ENCODE data around the gene PTCH1.

DNA sequence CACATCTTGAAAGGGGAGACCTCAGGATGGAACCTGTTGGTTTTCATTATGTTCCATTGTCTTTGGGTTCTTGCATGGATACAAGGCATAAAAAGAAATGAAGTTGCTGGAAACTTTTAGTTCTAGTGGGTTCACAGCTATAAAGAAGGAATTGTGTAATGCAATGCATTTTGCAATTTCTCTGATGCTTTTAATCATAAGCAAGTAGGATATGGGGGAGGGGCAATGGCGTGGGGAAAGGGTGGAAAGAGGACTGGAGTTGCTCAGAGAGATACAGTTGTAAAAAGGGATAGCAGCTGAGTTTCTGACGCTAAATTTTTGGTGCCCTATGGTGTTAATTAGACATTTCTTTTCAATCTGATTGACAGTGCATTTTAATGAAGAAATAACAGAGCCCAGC, 110.7 kb downstream of the PTCH1 start:
- TF ChIP-seq POLR2AphosphoS5 (IDR thresholded peaks at IDR 0.05; ENCODE audit: low read depth), result no peak
- TF ChIP-seq, protein P1, sequence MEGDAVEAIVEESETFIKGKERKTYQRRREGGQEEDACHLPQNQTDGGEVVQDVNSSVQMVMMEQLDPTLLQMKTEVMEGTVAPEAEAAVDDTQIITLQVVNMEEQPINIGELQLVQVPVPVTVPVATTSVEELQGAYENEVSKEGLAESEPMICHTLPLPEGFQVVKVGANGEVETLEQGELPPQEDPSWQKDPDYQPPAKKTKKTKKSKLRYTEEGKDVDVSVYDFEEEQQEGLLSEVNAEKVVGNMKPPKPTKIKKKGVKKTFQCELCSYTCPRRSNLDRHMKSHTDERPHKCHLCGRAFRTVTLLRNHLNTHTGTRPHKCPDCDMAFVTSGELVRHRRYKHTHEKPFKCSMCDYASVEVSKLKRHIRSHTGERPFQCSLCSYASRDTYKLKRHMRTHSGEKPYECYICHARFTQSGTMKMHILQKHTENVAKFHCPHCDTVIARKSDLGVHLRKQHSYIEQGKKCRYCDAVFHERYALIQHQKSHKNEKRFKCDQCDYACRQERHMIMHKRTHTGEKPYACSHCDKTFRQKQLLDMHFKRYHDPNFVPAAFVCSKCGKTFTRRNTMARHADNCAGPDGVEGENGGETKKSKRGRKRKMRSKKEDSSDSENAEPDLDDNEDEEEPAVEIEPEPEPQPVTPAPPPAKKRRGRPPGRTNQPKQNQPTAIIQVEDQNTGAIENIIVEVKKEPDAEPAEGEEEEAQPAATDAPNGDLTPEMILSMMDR (IDR thresholded peaks at IDR 0.05; ENCODE audit: insufficient read depth, low read length), result no peak
- TF ChIP-seq GABPA (IDR thresholded peaks at IDR 0.05; ENCODE audit: low read depth), result no peak
- TF ChIP-seq, protein P2, sequence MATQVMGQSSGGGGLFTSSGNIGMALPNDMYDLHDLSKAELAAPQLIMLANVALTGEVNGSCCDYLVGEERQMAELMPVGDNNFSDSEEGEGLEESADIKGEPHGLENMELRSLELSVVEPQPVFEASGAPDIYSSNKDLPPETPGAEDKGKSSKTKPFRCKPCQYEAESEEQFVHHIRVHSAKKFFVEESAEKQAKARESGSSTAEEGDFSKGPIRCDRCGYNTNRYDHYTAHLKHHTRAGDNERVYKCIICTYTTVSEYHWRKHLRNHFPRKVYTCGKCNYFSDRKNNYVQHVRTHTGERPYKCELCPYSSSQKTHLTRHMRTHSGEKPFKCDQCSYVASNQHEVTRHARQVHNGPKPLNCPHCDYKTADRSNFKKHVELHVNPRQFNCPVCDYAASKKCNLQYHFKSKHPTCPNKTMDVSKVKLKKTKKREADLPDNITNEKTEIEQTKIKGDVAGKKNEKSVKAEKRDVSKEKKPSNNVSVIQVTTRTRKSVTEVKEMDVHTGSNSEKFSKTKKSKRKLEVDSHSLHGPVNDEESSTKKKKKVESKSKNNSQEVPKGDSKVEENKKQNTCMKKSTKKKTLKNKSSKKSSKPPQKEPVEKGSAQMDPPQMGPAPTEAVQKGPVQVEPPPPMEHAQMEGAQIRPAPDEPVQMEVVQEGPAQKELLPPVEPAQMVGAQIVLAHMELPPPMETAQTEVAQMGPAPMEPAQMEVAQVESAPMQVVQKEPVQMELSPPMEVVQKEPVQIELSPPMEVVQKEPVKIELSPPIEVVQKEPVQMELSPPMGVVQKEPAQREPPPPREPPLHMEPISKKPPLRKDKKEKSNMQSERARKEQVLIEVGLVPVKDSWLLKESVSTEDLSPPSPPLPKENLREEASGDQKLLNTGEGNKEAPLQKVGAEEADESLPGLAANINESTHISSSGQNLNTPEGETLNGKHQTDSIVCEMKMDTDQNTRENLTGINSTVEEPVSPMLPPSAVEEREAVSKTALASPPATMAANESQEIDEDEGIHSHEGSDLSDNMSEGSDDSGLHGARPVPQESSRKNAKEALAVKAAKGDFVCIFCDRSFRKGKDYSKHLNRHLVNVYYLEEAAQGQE (IDR thresholded peaks at IDR 0.05; ENCODE audit: insufficient replicate concordance, low read depth), result no peak
- TF ChIP-seq SPI1 (IDR thresholded peaks at IDR 0.05; ENCODE audit: borderline replicate concordance, low read depth), result no peak
